Thoracic aorta (tissue), 2 donors: ENCODE data around the gene PCCA. TPM values are rescaled to one million over a fixed set of nuclear protein-coding genes. Genes with fewer than 3 reads are reported as not detected.

Source experiments
- ATAC-seq: fragments of 150-250 bp; one replicate; pipeline ENCODE4 v1.8.0; 2017; ENCODE audit warnings: low read depth; ENCODE audit not compliant: insufficient number of reproducible peaks, low FRiP score
- DNase-seq: peaks from one replicate; pipeline ENCODE4 v3.0.0-alpha.2; 2020; ENCODE audit warnings: low spot score
- H3K27ac ChIP-seq, 2 donors: fragments of 200-600 bp; sonication (generic); 1 replicate in 1 of 2; 2 replicates in 1 of 2; pipeline ENCODE4 v1.5.1; 2016; ENCODE audit warnings: mild to moderate bottlenecking in 2 of 2, moderate library complexity in 2 of 2
- H3K27me3 ChIP-seq: fragments of 200-600 bp; sonication (generic); replicated peaks from 2 replicates; pipeline ENCODE4 v1.6.0; 2016; ENCODE audit warnings: mild to moderate bottlenecking; ENCODE audit not compliant: insufficient read depth
- H3K36me3 ChIP-seq: fragments of 200-600 bp; sonication (generic); one replicate; pipeline ENCODE4 v1.5.1; 2016
- H3K4me1 ChIP-seq, 2 donors: fragments of 200-600 bp; sonication (generic); 1 replicate in 1 of 2; 2 replicates in 1 of 2; pipeline versions ENCODE4 v1.5.1 to v1.6.0; 2016; ENCODE audit warnings: low read depth in 2 of 2, mild to moderate bottlenecking in 1 of 2; ENCODE audit not compliant: control insufficient read depth in 1 of 2
- H3K4me3 ChIP-seq: fragments of 200-600 bp; sonication (generic); 2 replicates; pipeline ENCODE4 v1.5.1; 2016; ENCODE audit warnings: mild to moderate bottlenecking
- H3K9me3 ChIP-seq: fragments of 200-600 bp; sonication (generic); 2 replicates; pipeline ENCODE4 v1.5.1; 2016
- CTCF ChIP-seq: fragments of 200-600 bp; sonication (generic); IDR thresholded peaks from one replicate; pipeline ENCODE4 v1.5.1; 2019; ENCODE audit warnings: antibody characterized with exemption
- total RNA-seq, 2 donors: library from RNA; depleted of rRNA; stranded (reverse); fragments of >200 nt; gene quantifications; one replicate each; pipeline versions ENCODE4 v1.1.0 to v1.2.3, GENCODE V29; 2016

Gene PCCA
- total RNA-seq, 2 donors from 2014 or later: 17.2 to 51.6 TPM

GRCh38 chr13:100301418-100301817 lies 212.5 kb downstream of the PCCA start:
- ATAC-seq (no peak), DNase-seq (no peak)
- Histone ChIP-seq H3K27ac (no peak overlapping the region), H3K36me3 (no peaks in the 10 kb centered on the region), H3K4me1 (peaks cover 0 to 4% of the 10 kb centered on the region in 2 donors), H3K4me3 (no peak overlapping the region), H3K9me3 (no peaks in the 10 kb centered on the region), H3K27me3 (no peaks in the 10 kb centered on the region)
- TF ChIP-seq CTCF: no peak

- DNase-seq (no peak), ATAC-seq (no peak)
- H3K27me3 ChIP-seq: no peaks in the 10 kb centered on the region
- no peak overlapping the region for H3K27ac ChIP-seq
- H3K36me3 ChIP-seq: no peaks in the 10 kb centered on the region
- no peak overlapping the region for H3K4me3 ChIP-seq
- peaks cover 0 to 4% of the 10 kb centered on the region in 2 donors for H3K4me1 ChIP-seq
- H3K9me3 ChIP-seq: no peaks in the 10 kb centered on the region
- no peak for TF ChIP-seq CTCF
These were observed 213.5 kb downstream of the PCCA start for GRCh38 chr13:100302391-100302790.

- no peak overlapping the region for H3K4me3 ChIP-seq
- H3K27me3 ChIP-seq: no peaks in the 10 kb centered on the region
- no peaks in the 10 kb centered on the region for H3K9me3 ChIP-seq
- H3K36me3 ChIP-seq: no peaks in the 10 kb centered on the region
- ATAC-seq: no peak
- no peak for DNase-seq
- H3K27ac ChIP-seq: no peak overlapping the region
- H3K4me1 ChIP-seq: peaks cover 0 to 4% of the 10 kb centered on the region in 2 donors
- no peak for TF ChIP-seq CTCF
These were observed 215.3 kb downstream of the PCCA start for GRCh38 chr13:100304229-100304628.

- no peak for ATAC-seq
- H3K4me1 ChIP-seq: peaks cover 0 to 4% of the 10 kb centered on the region in 2 donors
- no peak for DNase-seq
- no peak overlapping the region for H3K27ac ChIP-seq
- H3K4me3 ChIP-seq: no peak overlapping the region
- TF ChIP-seq CTCF: no peak
- no peaks in the 10 kb centered on the region for H3K27me3 ChIP-seq
- no peaks in the 10 kb centered on the region for H3K9me3 ChIP-seq
- no peaks in the 10 kb centered on the region for H3K36me3 ChIP-seq
These were observed 216.5 kb downstream of the PCCA start for GRCh38 chr13:100305398-100305797.

- no peak for TF ChIP-seq CTCF
- no peaks in the 10 kb centered on the region for H3K27me3 ChIP-seq
- no peak overlapping the region for H3K4me3 ChIP-seq
- ATAC-seq (no peak), DNase-seq (no peak)
- no peak overlapping the region for H3K27ac ChIP-seq
- H3K4me1 ChIP-seq: peaks cover 0 to 4% of the 10 kb centered on the region in 2 donors
- H3K36me3 ChIP-seq: no peaks in the 10 kb centered on the region
- H3K9me3 ChIP-seq: no peaks in the 10 kb centered on the region
These were observed 217.1 kb downstream of the PCCA start for GRCh38 chr13:100306030-100306429.
